NCI-H1417 (cell line): ENCODE results near the gene GSTT2.
A peak's percentile ranks its signal among the peaks of the same experiment; 100 is the strongest.

Experiments
- DNase-seq, 3 experiments: peaks; one replicate each; lab custom pipeline; 2025; lab: John Stamatoyannopoulos, UW

The GSTT2 gene

DNA sequence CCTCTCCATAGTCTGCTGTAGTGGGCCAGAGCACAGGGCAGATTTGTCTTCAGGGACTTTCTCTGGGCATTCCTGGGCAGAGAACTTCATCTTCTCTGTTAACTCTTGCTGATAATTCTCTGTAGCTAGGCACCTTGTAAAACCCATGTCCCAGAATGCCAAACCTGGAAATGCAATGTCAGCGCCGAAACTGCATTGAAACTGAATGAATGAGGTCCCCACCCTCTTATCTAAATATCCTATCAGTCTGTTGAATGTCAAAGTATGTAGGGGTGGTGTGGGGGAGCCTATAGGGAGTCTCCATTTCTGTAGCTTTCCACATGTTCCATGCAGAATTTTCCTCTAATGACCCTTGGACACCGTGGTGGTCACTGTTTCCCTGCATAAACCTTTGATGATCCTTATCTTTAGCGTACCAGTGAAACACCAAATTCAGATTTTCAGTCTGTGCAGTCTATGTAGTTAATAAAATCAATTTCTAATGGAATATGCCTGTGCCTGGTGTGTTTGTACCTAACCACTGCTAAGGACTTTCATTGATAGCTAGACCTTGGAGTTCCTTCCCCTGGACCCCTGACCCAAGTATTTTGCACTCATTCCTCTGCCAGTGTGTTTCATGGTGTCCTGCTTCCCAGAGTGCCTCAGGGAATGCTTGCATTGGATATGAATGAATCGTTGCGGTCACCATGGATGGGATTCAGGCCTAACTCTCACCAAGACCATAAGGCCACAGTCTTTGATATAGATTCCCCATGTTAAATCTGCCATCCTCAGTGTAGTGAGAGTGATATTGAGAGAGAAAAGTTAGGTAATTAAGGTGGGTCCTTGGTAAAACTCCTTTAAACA is 28.7 kb downstream of the GSTT2 start:
- DNase-seq, result no peak

GRCh38 chr22:24009227-24010017 is 29.5 kb downstream of the GSTT2 start:
- no peak for DNase-seq

- DNase-seq, result no peak
Observed at GRCh38 chr22:24010018-24010391, 30.1 kb downstream of the GSTT2 start.

DNA sequence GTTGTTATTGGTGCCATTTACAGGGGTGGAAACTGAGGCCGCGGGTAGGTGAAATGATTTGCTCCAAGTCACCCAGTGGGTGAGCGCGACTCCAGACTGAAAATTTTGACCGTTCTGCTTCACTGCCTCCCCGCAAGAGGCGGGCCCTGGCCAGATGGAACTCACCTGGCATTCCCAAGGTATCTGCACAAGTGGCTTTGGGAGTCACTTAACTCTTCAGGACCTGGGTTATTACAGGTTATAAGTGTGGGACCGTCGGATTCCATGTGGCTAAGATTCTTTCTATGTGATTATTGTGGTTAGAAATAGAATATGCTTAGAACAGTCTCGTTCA is 31.8 kb downstream of the GSTT2 start:
- DNase-seq, result peak in 2 of 3 experiments; percentile 13 to 65

DNA sequence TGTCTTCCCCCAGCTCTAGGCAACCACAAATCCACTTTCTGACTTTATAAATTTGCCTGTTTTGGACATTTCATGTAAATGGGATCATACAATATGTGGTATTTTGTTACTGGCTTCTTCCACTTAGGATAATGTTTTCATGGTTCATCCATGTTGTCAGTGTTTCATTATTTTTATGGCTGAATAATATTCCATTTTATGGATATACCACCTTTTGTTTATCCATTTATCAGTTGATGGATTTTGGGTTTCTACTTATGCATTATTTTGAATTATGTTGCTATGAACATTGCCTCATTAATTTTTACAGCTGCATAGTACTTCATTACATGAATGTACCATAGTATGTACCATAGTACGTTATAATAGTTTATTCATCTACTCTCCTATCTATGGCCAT is 36.2 kb downstream of the GSTT2 start:
- DNase-seq, result no peak

DNA sequence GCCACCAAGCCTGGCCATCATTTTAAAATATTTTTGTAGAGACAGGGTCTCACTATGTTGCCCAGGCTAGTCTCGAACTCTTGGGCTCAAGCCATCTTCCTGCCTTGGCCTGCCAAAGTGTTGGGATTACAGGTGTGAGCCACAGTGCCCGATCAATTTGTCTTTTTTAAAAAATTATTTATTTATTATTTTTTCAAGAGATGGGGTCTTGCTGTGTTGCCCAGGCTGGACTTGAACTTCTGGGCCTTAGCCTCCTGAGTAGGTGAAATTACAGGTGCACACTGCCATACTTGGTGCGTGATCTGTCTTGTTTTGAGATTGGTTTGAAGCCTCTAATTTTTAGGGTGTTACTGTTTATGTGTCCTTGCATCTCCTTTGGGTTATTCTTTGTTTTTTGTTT is 41.4 kb downstream of the GSTT2 start:
- no peak for DNase-seq

- DNase-seq, result no peak
Observed at GRCh38 chr22:24023204-24023789, 43.4 kb downstream of the GSTT2 start.

DNA sequence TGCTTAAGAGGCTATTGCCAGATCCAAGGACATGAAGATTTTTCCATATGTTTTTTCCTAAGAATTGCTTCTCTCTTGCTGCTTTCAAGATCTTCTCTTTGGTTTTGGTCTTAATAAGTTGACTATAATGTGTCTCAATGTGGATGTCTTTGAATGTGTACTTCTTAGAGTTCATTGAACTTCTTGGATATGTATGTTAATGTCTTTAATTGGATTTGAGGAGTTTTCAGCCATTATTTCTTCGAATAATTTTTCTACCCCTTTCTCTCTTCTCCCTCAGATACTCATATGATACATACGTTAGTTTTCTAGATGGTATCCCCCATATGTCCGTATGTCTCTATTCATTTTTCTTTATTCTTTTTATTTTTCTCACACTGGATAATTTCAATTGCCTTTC is 44.4 kb downstream of the GSTT2 start:
- no peak for DNase-seq

DNA sequence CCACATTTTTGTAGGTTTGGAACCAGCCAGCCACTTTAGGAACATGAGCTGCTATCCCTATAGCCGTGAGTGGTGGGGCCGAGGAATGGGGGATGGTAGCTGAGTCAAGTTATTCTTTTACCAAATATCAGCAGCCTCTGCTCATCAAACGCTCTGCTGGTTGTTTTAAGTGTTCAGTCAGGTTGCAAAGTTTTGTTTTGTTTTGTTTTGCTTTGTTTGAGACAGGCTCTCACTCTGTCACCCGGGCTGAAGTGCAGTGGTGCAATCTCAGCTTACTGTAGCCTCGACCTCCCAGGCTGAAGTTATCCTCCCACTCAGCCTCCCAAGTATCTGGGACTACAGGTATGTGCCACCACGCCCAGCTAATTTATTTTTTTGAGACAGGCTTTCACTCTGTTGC is 45.5 kb downstream of the GSTT2 start:
- DNase-seq, result no peak

GRCh38 chr22:24026056-24026455 is 46.1 kb downstream of the GSTT2 start:
- DNase-seq, result no peak

DNA sequence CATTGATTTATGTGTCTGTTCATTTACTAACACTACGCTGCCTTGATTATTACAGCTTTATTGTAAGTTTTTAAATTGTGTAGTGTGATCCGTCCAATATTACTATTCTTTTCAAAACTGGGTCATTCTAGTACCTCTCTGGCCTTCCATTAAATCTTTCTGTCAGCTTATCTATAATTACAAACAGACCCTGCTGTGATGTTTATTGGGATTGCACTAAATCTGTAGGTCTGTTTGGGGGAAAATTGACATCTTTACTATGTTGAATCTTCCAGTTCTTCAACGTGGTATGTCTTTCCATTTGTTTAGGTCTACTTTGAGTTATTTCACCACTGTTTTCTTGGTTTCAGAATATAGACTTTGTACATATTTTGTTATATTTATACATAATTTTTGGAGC is 46.8 kb downstream of the GSTT2 start:
- DNase-seq, result peak in 1 of 3 experiments; percentile 24

GRCh38 chr22:24027389-24027975 is 47.5 kb downstream of the GSTT2 start:
- peak in 1 of 3 experiments; percentile 2 for DNase-seq

DNA sequence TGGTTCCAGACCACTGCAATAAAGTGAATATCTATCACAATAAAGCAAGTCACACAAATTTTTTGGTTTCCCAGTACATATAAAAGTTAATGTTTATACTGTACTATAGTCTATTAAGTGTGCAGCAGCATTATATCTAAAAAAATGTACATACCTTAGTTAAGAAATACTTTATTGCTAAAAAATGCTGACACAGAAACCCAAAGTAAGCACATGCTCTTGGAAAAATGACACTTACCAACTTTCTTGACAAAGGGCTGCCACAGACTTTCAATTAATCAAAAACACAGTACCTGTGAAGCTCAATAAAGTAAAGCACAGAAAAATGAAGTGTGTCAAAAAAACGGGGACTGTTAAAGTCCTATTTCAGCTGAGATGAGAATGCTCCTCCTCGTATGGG is 48.1 kb downstream of the GSTT2 start:
- DNase-seq, result no peak

GRCh38 chr22:24028533-24028932 is 48.6 kb downstream of the GSTT2 start:
- no peak for DNase-seq

DNA sequence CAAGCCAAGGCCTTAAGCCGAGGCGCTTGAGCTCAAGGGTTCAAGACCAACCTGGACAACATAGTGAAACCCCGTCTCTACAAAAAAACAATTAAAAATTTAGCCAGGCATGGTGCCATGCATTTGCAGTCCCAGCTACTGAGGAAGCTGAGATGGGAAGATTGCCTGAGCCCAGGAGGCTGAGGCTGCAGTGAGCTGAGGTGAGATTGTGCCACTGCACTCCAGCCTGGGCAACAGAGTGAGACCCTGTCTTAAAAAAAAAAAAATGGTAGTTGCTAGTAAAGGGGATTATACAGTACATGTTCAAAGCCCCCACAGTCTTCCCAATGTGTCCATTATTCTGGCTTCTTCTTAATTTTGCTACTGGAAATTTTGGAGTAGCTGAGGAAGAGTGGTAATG is 49.4 kb downstream of the GSTT2 start:
- no peak for DNase-seq

- DNase-seq, result peak in 1 of 3 experiments; percentile 47
Observed at GRCh38 chr22:24030186-24030702, 50.3 kb downstream of the GSTT2 start.
